ENCODE data around the gene SLC25A1.

GRCh38 chr22:19138217-19139000 is 40.1 kb downstream of the SLC25A1 start:
- no peak for TF ChIP-seq POLR2A (IDR thresholded peaks at IDR 0.05)
- TF ChIP-seq CTCF (IDR thresholded peaks at IDR 0.05): no peak
- no peak for TF ChIP-seq EP300 (IDR thresholded peaks at IDR 0.05)
- no peak for TF ChIP-seq POLR2AphosphoS5 (IDR thresholded peaks at IDR 0.05)

Data from suprapubic skin (tissue), 4 donors.